Panc1 (cell line): Measurements from ENCODE around the gene SEPTIN8.

Experiments
- POLR2AphosphoS5 ChIP-seq: IDR thresholded peaks from 2 replicates; pipeline ENCODE4 v1.6.1; 2012; ENCODE audit warnings: mild to moderate bottlenecking, low read depth, low read length, moderate library complexity
- SIN3A ChIP-seq: IDR thresholded peaks from 2 replicates; pipeline ENCODE4 v1.6.1; 2012; ENCODE audit warnings: low read depth, mild to moderate bottlenecking, low read length, moderate library complexity, borderline replicate concordance; ENCODE audit not compliant: insufficient read depth
- TCF7L2 ChIP-seq: IDR thresholded peaks from 2 replicates; pipeline ENCODE4 v1.6.1; 2011; ENCODE audit warnings: mild to moderate bottlenecking, low read depth, low read length, inconsistent platforms
- TF ChIP-seq, protein P1 (sequence below): fragments of 450-650 bp; IDR thresholded peaks from 2 replicates; pipeline ENCODE4 v1.5.1; 2017; ENCODE audit warnings: mild to moderate bottlenecking

DNA sequence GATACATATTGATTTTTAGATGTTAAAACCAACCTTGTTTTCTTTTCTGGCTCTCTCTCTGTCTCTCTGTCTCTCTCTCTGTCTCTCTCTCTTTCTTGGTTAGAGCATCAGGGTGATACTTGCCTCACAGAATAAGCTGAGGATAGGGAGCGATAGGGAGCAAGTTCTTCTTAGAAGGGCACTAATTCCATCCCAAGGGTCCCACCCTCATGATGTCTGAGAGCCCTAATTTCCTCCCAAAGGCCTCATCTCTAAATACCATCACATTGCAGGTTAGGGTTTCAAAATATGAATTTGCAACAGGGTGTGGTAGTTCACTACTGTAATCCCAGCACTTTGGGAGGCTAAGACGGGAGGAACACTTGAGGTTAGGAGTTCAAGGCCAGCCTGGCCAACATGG is 34.9 kb downstream of the SEPTIN8 start:
- TF ChIP-seq, protein P1, sequence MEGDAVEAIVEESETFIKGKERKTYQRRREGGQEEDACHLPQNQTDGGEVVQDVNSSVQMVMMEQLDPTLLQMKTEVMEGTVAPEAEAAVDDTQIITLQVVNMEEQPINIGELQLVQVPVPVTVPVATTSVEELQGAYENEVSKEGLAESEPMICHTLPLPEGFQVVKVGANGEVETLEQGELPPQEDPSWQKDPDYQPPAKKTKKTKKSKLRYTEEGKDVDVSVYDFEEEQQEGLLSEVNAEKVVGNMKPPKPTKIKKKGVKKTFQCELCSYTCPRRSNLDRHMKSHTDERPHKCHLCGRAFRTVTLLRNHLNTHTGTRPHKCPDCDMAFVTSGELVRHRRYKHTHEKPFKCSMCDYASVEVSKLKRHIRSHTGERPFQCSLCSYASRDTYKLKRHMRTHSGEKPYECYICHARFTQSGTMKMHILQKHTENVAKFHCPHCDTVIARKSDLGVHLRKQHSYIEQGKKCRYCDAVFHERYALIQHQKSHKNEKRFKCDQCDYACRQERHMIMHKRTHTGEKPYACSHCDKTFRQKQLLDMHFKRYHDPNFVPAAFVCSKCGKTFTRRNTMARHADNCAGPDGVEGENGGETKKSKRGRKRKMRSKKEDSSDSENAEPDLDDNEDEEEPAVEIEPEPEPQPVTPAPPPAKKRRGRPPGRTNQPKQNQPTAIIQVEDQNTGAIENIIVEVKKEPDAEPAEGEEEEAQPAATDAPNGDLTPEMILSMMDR = no peak
- no peak for TF ChIP-seq POLR2AphosphoS5
- TF ChIP-seq TCF7L2 = no peak
- TF ChIP-seq SIN3A = no peak
